NCI-H524 treated with DMSO at 0.1 percent for 48 hours (cell line): ENCODE results near the gene MTRF1.
A peak's percentile ranks its signal among the peaks of the same experiment; 100 is the strongest.

Experiments used
- DNase-seq: peaks from one replicate; lab custom pipeline; 2025; lab: John Stamatoyannopoulos, UW

MTRF1 gene

GRCh38 chr13:41263261-41263971 is at the start of gene MTRF1:
MTRF1 (minus strand) TSS chr13:41263576; CDS start chr13:41260907, 2,669 bp downstream.
- DNase-seq, result peak; percentile 28

GRCh38 chr13:41313117-41313516 is 49.7 kb upstream of the MTRF1 start:
- DNase-seq, result no peak

- no peak for DNase-seq
Measured at GRCh38 chr13:41312176-41312500, 48.8 kb upstream of the MTRF1 start.

- no peak for DNase-seq
Measured at GRCh38 chr13:41311406-41312175, 48.2 kb upstream of the MTRF1 start.

- peak; percentile 56 for DNase-seq
Measured at GRCh38 chr13:41310963-41311405, 47.6 kb upstream of the MTRF1 start, which contains the start of gene NAA16. NAA16 (plus strand) TSS chr13:41311267; CDS start chr13:41311529, 262 bp downstream.

- DNase-seq, result no peak
Measured at GRCh38 chr13:41307884-41308640, 44.7 kb upstream of the MTRF1 start.

GRCh38 chr13:41306271-41307145 is 43.1 kb upstream of the MTRF1 start:
- DNase-seq, result no peak

GRCh38 chr13:41304551-41304950 is 41.2 kb upstream of the MTRF1 start:
- DNase-seq, result no peak

- DNase-seq, result no peak
Measured at GRCh38 chr13:41302743-41303142, 39.4 kb upstream of the MTRF1 start.

GRCh38 chr13:41299316-41300094 is 36.1 kb upstream of the MTRF1 start:
- no peak for DNase-seq

- no peak for DNase-seq
Measured at GRCh38 chr13:41296879-41297646, 33.7 kb upstream of the MTRF1 start.

GRCh38 chr13:41295973-41296372 is 32.6 kb upstream of the MTRF1 start:
- no peak for DNase-seq

GRCh38 chr13:41294914-41295313 is 31.5 kb upstream of the MTRF1 start:
- no peak for DNase-seq

- DNase-seq, result no peak
Measured at GRCh38 chr13:41293272-41293671, 29.9 kb upstream of the MTRF1 start.

- no peak for DNase-seq
Measured at GRCh38 chr13:41291246-41291645, 27.9 kb upstream of the MTRF1 start.

- DNase-seq, result no peak
Measured at GRCh38 chr13:41289463-41289881, 26.1 kb upstream of the MTRF1 start.

GRCh38 chr13:41286370-41286769 is 23.0 kb upstream of the MTRF1 start:
- no peak for DNase-seq

- DNase-seq, result no peak
Measured at GRCh38 chr13:41284512-41285288, 21.3 kb upstream of the MTRF1 start.

- no peak for DNase-seq
Measured at GRCh38 chr13:41282129-41282571, 18.8 kb upstream of the MTRF1 start.
